Measurements from ENCODE around the gene REEP5.

DNA sequence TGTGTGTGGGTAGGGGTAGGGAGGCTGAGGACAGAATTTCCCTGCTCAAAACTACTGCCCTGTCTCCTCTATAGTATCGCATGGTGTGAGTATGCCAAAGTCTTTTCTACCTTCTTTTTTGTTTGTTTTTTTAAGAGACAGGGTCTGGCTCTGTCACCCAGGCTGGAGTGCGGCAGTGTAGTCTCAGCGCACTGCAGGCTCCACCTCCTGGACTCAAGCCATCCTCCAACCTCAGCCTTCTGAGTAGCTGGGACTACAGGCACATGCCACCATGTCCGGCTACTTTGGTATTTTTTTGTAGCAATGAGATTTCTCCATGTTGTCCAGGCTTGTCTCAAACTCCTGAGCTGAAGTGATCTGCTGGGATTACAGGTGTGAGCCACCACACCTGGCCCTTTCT, 58.5 kb downstream of the REEP5 start:
- TF ChIP-seq, protein P1, sequence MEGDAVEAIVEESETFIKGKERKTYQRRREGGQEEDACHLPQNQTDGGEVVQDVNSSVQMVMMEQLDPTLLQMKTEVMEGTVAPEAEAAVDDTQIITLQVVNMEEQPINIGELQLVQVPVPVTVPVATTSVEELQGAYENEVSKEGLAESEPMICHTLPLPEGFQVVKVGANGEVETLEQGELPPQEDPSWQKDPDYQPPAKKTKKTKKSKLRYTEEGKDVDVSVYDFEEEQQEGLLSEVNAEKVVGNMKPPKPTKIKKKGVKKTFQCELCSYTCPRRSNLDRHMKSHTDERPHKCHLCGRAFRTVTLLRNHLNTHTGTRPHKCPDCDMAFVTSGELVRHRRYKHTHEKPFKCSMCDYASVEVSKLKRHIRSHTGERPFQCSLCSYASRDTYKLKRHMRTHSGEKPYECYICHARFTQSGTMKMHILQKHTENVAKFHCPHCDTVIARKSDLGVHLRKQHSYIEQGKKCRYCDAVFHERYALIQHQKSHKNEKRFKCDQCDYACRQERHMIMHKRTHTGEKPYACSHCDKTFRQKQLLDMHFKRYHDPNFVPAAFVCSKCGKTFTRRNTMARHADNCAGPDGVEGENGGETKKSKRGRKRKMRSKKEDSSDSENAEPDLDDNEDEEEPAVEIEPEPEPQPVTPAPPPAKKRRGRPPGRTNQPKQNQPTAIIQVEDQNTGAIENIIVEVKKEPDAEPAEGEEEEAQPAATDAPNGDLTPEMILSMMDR (IDR thresholded peaks at IDR 0.05), result no peak
- no peak for TF ChIP-seq POLR2A (IDR thresholded peaks at IDR 0.05)

All from vagina (tissue), 2 donors.